Smooth muscle cell of the umbilical artery (primary cell): Measurements from ENCODE around the gene TNFSF10. TPM values are rescaled to one million over a fixed set of nuclear protein-coding genes. Genes with fewer than 3 reads are reported as not detected.

Experiments
- total RNA-seq: library from RNA; depleted of rRNA; stranded (reverse); fragments of >200 nt; gene quantifications from 2 replicates; pipeline ENCODE4 v1.2.3, GENCODE V29; 2014

The TNFSF10 gene
- total RNA-seq: 1.2 TPM in 1 of 2 replicates, not detected in the other

GRCh38 chr3:172522871-172523818, at the start of gene TNFSF10:
Gene TNFSF10, minus strand, starts transcription at chr3:172523430. Its CDS starts 46 bp downstream, at chr3:172523384.

Other genes with a start within 250 kb of the TNFSF10 start
- gene GHSR, start 75.0 kb downstream of the TNFSF10 start, total RNA-seq: not detected in 2 replicates
- gene NCEH1, start 187.6 kb upstream of the TNFSF10 start, total RNA-seq: 12.2 and 33.2 TPM in 2 replicates
- gene ECT2, start 227.3 kb upstream of the TNFSF10 start, total RNA-seq: 18.1 and 41.6 TPM in 2 replicates